Fibroblast of skin of right biceps (primary cell): ENCODE results near the gene HAGHL.
"Not testable (repeated sequence)": the region's sequence is repeated elsewhere in the genome, so short reads cannot be mapped to it uniquely, and the experiment has no call there.

Experiments
- DNase-seq: peaks from one replicate; pipeline ENCODE4 v3.0.0-alpha.2; 2013

HAGHL gene

DNA sequence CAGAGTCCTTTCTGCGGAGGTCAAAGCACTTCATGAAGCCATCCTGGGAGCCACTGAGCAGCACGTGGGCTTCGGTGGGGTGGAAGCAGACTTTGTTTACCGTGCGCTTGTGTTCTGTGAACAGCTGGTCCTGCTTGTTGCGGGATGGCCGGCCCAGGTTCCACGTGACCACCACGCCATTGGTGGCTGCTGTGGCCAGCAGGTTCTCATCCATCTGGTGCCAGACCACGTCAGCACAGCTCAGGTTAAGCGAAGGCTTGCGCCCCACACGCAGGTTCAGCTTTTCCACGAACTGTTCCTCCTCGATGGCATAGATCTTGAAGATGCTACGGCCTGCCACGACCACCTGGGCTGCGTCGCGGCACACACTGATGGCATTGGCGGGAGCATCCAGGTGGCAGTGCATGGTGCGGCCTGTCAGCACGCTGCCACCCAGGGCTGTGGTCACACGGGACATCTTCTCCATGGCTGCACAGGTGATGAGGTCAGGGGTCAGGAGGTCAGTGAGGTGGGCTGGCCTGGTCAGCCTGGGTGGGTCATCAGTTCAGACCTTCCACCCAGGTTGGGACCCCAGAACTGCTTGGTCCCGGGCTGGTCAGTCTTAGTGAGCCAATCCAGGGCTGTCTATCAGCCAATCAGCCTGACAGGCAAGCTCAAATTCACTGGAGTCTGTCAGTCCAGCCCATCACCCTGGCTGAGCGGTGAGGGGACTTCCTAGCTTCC, 37.6 kb upstream of the HAGHL start:
- no peak for DNase-seq

GRCh38 chr16:691242-691641, 35.7 kb upstream of the HAGHL start:
- not testable (repeated sequence) for DNase-seq

DNA sequence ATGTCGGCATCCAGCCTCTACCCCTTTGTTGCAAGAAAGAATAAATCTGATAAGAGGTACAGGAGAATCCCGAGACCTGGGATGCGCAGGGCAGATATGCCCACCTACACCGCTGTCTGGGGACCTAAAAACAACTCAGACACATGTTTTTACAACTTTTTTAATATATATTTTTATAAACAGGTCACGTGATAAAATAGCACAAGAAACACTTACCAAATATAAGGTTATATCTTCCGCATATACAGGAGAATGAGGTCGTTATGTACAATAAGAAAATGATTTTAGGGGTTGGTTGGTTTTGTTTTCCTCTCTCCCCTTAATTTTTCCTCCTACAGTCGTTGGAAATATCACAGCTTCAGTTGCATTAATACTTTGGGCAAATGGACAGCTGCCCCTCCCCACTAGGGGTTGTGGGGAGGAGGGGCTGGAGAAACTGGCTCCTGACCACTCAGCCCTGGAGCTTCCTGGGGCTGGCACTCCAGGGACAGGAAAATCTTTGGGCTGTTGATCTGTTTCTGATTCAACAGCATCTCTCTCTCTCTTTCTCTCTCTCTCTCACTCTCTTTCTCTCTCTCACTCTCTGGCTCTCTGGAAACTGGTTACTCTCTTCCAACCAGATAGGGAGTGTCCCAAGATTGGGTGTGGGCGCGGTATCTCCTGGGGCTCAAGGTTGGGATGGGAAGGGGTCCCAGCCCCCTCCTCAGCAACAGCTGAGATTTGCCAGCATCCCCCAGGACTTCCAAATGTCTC, 34.4 kb upstream of the HAGHL start:
- DNase-seq: no peak

GRCh38 chr16:693364-693763, 33.5 kb upstream of the HAGHL start:
- no peak for DNase-seq

DNA sequence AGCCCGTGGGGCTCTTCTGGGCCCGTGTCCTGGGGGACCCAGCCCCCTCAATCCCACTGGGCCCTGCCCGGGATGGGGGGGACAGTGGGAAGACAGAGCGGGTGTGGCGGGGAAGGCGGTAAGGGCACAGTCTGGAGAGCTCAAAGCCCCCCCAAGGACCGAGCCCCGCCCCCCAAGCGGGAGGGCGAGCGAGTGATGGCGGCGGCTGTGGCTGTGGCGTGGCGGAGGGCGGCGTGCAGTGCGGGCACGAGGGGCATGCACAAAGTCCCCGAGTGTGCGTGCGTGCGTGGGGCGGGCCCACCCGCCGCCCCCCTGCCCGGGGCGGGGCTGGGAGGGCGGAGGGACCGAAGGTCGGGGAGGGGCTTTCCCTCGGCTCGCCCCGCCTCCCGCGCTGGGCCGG, 33.1 kb upstream of the HAGHL start:
- DNase-seq: no peak

GRCh38 chr16:694187-694862, 32.6 kb upstream of the HAGHL start:
- no peak for DNase-seq

- DNase-seq: no peak
These were observed 32.0 kb upstream of the HAGHL start for GRCh38 chr16:694863-695354.

GRCh38 chr16:695355-696089, 31.4 kb upstream of the HAGHL start:
- DNase-seq: no peak

DNA sequence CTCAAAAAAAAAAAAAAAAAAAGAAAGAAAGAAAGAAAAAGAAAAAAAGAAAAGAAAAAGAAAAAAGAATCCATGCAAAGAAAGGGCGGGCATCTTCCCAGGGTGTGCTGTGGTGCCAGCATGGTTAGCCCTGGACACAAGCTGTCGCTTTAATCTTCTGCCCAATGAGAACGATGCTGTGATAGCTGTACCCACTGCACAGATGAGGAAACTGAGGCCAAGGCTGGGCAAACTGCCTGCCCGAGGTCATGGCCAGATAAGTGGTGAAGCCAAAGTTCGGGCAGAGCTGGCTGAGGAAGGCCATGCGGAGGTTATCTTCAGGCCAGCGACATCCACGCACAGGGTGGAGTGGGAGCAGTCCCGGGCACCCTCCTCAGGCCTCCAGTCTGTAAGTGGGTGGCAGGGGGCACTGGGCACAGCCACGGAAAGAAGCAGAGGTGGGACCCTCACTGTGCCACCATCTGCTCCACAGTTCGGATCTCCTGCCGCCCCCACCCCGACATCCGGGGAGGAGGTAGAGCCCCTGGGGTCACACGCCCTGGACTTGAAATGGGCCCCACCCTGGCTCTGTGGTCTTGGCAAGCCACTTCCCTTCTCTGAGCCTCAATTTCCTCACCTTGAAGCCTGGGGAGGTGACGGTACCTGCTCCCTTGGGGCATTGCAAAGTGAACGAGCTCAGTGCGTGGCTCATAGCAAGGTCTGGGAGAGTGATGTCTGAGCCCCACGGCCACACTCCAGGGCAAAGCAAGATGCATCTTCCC, 27.8 kb upstream of the HAGHL start:
- no peak for DNase-seq

GRCh38 chr16:700684-701584, 26.0 kb upstream of the HAGHL start:
- DNase-seq: no peak

DNA sequence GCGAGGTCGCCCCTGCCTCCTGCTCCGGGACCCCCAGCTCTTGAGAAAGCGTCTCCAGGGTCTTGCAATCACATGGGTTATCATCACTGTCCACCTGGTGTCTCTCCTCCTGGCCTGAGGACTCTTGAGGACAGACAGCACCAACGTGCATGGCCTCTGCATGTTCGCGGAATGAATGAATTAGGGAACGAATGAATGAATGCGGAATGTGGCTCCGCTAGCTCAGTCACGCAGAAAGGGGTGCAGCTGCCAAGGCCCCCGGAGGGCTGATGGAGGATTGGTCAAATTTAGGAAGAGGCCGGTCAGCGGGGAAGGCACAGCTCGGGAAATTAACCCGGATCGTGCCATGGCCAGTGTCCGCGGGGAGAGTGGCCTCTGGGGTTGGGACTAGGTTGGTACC, 24.6 kb upstream of the HAGHL start:
- DNase-seq: no peak

DNA sequence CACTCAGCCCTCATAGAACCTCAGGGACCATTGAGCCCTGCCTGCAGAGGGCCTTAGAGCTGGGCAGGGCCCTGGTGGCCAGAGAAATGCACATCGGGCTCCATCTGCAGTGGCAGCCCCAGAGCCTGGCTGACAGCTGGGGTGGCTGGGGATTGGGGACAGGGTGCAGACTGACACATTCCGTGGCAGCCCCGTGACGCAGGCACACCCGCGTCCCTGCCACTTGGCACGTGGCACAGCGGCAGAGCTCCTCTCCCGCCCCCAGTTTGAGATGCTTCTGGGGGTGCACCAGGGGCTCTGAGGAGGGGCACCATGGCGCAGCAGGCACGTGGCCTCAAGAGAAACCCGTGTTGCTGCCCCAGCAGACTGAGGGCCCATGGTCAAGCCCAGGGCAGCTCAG, 23.5 kb upstream of the HAGHL start:
- DNase-seq: no peak

DNA sequence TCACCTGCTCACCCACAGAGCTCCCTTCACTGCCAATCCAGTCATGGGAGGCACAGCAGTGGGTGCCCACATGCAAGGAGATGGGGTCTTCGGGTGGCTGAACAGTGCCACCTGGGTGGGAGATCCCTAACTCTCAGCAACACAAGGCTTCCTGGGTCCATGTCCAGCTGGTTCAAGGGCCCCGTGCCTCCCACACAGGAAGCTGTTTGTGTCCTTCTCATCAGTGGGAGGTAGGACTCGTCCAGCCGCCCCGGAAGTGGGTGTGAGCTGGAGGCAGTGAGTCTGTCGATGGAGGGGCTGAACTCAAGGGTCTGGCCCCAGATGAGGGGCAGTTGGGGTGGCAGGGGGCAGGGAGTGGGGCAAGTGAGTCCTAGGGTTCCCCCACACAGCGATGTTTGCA, 22.9 kb upstream of the HAGHL start:
- no peak for DNase-seq

DNA sequence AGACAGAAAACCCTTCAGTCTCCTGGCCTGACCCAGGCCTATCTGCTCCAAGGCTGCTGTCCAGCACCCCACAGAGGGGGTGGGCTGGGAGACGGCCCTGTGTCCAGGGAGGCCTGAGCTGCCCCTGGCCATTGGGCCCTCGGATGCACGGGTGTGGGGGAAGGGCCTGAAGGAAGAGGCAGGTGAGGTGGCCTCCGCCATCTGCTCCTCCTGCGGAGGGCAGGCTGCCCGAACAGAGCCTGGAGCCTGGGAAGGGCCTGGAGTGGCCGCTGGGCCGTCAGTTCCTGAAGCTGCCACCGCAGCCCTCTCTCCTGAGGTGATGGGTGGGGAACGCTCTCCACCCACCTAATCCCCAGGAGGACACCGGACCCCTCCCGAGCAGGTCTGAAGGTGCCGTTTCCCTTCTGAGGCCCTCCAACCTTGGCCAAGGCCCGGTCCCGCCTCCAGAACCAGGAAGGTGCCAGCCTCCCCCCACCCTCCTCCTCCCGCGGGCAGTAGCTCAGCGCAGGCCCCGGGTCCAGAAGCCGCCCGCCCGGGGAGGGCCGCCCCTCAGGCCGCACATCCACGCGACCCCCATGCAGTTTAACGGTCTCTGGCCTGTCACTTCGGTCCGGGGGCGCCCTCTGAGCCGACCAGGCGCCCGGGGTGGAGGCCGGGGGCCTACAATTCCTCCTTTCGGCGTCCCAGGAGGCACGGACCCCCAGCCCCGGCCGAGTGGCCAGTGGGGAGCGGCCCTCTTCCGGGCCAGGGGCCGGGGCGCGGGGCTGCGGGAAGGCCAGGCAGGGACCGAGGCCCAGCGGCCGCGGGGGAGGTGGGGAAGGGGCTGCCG, 22.1 kb upstream of the HAGHL start:
- no peak for DNase-seq

- DNase-seq: no peak
These were observed 21.3 kb upstream of the HAGHL start, which contains the start of gene FBXL16 for GRCh38 chr16:705431-706188. Gene FBXL16, minus strand, starts transcription at chr16:705801. Its CDS starts 8,396 bp downstream, at chr16:697405.

DNA sequence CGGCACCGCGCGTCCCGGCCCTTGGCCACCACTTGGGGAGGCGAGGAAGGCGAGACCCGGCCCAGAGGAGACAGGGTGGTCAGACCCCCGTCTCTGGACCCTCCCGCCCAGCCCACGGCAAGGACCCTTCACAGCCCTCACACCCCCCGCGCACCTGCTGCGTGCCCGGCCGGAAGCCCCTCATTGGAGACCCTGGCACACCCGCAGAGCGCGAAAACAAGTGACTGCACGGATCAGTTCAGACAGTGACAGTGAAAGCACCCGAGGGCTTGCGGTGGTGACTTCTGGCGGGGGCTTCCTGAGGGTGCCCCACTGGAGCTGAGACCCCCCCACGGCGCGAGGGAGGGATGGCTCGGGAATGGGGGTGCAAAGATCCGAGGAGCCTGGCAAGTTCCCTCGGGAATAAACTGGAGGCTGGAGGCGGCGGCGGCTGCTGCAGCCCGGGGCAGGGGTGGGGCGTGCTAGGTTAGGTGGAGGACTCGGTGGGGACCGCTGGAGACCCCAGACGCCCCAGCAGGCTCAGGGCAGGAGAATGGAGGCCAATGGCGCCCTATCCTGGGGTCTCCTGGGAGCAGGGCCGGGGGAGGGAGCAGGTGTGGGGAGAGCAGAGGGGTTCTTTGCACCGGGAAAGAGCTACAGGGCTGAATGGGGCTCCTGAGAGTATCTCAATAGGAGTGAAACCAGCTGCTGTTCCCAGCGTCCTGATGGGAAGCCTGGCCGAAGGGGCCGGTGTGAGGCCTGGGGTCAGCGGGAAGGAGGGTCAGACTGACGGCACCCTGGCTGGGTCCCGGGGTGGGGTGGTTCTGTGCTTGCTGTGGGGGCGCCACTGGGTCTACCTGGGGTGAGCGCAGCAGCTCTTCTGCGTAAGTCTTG, 20.5 kb upstream of the HAGHL start:
- DNase-seq: no peak

DNA sequence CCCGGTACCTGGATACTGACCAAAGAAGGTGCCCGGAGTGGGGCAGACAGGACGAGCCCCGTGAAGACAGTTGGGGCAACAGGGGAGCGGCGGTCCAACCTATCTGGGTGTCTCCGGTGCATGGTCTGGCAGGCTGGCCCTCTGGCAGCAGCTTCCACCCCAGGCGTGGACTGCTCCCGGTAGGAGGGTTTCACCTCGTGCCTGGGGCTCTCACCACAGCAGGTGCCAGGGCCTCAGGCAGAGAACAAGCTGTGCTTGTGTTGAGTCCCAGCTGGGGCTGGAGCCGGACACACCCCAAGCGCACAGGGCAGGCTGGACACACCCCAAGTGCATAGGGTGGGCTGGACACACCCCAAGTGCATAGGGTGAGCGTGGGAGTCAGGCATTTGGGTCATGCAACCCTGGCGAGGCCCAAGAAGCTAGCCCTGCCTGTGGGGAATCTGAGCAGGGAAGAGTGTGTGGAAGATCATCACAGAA, 19.8 kb upstream of the HAGHL start:
- no peak for DNase-seq

DNA sequence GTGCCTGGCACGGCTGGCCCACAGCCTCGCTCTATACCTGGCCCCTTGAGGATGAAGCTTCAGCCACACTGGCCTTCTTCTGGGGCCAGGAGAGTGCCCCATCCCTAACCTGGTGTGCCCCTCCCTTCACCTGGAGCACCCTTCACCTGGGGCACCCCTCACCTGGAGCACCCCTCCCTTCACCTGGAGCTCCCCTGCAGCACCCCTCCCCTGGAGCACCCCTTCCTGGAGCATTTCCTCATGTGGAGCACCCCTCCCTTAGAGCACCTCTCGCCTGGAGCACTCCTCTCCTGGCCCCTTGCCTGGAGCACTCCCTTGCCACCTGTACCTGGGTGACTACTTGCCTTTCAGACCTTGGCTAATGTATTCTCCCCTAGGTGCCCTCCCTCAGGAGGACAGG, 18.9 kb upstream of the HAGHL start:
- DNase-seq: no peak
